C4-2B (cell line): ENCODE data around the gene MROH7.

Experiments used
- ZFX ChIP-seq: fragments of 450-650 bp; IDR thresholded peaks from 2 replicates; pipeline ENCODE4 v1.6.1; 2017
- TF ChIP-seq, protein P1 (sequence below): fragments of 450-650 bp; conservative IDR thresholded peaks from 2 replicates; pipeline ENCODE4 v1.5.1; 2017; ENCODE audit warnings: mild to moderate bottlenecking

- TF ChIP-seq, protein P1, sequence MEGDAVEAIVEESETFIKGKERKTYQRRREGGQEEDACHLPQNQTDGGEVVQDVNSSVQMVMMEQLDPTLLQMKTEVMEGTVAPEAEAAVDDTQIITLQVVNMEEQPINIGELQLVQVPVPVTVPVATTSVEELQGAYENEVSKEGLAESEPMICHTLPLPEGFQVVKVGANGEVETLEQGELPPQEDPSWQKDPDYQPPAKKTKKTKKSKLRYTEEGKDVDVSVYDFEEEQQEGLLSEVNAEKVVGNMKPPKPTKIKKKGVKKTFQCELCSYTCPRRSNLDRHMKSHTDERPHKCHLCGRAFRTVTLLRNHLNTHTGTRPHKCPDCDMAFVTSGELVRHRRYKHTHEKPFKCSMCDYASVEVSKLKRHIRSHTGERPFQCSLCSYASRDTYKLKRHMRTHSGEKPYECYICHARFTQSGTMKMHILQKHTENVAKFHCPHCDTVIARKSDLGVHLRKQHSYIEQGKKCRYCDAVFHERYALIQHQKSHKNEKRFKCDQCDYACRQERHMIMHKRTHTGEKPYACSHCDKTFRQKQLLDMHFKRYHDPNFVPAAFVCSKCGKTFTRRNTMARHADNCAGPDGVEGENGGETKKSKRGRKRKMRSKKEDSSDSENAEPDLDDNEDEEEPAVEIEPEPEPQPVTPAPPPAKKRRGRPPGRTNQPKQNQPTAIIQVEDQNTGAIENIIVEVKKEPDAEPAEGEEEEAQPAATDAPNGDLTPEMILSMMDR, result no peak
- no peak for TF ChIP-seq ZFX
Observed at GRCh38 chr1:54706419-54706818, 64.8 kb downstream of the MROH7 start.
